Measurements from ENCODE around the gene HSPA1A.

Gene HSPA1A

DNA sequence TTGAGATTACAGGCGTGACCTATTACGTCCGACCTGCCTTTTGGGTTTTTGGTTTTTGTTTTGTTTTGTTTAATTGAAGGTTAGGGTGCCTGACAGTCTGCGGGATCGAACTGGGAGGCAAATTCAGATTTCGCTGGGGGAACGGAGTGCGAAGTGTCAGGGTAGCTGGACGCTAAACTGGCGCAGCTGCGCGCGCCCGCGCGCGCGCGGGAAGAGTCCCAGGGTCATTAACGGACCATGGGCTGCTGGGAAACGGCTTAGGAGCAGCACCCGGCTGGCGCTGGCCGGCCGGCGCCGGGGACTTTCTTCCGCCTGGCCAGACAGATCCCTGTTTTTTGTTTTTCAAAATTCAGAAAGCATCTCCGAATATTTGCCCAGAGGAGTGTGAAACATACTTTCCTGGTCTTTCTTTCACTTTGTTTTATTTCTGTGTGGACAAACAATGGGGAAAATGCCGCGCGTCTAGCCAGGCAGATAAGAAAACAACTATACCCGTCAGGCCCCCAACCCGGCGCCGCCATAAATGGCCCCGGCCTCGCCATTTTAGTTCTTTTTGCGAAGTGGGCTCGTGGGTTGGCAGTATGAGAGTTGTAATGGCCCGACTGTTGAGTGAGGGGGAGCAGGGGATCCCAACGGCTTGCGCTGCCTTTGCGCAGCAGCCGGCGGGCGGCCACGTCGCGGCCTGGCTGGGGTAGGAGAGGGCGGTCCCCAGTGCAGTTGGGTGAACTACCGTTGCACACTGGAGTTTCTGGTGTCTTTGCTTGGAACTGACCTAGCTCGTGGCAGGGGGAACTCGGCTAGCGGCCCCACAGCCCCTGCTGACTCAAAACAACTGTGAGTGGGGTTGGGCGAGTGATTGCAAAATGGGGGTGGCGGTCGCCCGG lies 19.3 kb downstream of the HSPA1A start (continued):
- TF ChIP-seq, protein P1, sequence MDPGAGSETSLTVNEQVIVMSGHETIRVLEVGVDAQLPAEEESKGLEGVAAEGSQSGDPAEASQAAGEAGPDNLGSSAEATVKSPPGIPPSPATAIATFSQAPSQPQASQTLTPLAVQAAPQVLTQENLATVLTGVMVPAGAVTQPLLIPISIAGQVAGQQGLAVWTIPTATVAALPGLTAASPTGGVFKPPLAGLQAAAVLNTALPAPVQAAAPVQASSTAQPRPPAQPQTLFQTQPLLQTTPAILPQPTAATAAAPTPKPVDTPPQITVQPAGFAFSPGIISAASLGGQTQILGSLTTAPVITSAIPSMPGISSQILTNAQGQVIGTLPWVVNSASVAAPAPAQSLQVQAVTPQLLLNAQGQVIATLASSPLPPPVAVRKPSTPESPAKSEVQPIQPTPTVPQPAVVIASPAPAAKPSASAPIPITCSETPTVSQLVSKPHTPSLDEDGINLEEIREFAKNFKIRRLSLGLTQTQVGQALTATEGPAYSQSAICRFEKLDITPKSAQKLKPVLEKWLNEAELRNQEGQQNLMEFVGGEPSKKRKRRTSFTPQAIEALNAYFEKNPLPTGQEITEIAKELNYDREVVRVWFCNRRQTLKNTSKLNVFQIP (CRISPR knock-in tag; IDR thresholded peaks at IDR 0.05; ENCODE audit: borderline replicate concordance, low read depth), result no peak
- TF ChIP-seq, protein P2, sequence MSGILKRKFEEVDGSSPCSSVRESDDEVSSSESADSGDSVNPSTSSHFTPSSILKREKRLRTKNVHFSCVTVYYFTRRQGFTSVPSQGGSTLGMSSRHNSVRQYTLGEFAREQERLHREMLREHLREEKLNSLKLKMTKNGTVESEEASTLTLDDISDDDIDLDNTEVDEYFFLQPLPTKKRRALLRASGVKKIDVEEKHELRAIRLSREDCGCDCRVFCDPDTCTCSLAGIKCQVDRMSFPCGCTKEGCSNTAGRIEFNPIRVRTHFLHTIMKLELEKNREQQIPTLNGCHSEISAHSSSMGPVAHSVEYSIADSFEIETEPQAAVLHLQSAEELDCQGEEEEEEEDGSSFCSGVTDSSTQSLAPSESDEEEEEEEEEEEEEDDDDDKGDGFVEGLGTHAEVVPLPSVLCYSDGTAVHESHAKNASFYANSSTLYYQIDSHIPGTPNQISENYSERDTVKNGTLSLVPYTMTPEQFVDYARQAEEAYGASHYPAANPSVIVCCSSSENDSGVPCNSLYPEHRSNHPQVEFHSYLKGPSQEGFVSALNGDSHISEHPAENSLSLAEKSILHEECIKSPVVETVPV (CRISPR knock-in tag; IDR thresholded peaks at IDR 0.05), result no peak
- TF ChIP-seq TOX (CRISPR knock-in tag; IDR thresholded peaks at IDR 0.05; ENCODE audit: borderline replicate concordance), result no peak
- no peak for TF ChIP-seq ZC3H10 (CRISPR knock-in tag; IDR thresholded peaks at IDR 0.05)
- TF ChIP-seq, protein P3, sequence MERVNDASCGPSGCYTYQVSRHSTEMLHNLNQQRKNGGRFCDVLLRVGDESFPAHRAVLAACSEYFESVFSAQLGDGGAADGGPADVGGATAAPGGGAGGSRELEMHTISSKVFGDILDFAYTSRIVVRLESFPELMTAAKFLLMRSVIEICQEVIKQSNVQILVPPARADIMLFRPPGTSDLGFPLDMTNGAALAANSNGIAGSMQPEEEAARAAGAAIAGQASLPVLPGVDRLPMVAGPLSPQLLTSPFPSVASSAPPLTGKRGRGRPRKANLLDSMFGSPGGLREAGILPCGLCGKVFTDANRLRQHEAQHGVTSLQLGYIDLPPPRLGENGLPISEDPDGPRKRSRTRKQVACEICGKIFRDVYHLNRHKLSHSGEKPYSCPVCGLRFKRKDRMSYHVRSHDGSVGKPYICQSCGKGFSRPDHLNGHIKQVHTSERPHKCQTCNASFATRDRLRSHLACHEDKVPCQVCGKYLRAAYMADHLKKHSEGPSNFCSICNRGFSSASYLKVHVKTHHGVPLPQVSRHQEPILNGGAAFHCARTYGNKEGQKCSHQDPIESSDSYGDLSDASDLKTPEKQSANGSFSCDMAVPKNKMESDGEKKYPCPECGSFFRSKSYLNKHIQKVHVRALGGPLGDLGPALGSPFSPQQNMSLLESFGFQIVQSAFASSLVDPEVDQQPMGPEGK (CRISPR knock-in tag; IDR thresholded peaks at IDR 0.05; ENCODE audit: borderline replicate concordance), result peak; percentile 64; the same call in 1 of the 2 replicates
- TF ChIP-seq ESRRG (CRISPR knock-in tag; IDR thresholded peaks at IDR 0.05), result 0 out of 2 replicates have a peak, but pooled peaks have one; percentile 61
- TF ChIP-seq ARNTL (CRISPR knock-in tag; IDR thresholded peaks at IDR 0.05; ENCODE audit: borderline replicate concordance, low read depth), result no peak
- peak; percentile 36; the same call in 1 of the 2 replicates for TF ChIP-seq GLIS3 (CRISPR knock-in tag; IDR thresholded peaks at IDR 0.05)
- TF ChIP-seq, protein P4, sequence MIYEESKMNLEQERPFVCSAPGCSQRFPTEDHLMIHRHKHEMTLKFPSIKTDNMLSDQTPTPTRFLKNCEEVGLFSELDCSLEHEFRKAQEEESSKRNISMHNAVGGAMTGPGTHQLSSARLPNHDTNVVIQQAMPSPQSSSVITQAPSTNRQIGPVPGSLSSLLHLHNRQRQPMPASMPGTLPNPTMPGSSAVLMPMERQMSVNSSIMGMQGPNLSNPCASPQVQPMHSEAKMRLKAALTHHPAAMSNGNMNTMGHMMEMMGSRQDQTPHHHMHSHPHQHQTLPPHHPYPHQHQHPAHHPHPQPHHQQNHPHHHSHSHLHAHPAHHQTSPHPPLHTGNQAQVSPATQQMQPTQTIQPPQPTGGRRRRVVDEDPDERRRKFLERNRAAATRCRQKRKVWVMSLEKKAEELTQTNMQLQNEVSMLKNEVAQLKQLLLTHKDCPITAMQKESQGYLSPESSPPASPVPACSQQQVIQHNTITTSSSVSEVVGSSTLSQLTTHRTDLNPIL (CRISPR knock-in tag; IDR thresholded peaks at IDR 0.05; ENCODE audit: low read depth), result no peak; the same call in 1 of the 2 replicates
- no peak for TF ChIP-seq ZNF8 (CRISPR knock-in tag; IDR thresholded peaks at IDR 0.05)
- no peak for TF ChIP-seq OSR1 (CRISPR knock-in tag; IDR thresholded peaks at IDR 0.05)

DNA sequence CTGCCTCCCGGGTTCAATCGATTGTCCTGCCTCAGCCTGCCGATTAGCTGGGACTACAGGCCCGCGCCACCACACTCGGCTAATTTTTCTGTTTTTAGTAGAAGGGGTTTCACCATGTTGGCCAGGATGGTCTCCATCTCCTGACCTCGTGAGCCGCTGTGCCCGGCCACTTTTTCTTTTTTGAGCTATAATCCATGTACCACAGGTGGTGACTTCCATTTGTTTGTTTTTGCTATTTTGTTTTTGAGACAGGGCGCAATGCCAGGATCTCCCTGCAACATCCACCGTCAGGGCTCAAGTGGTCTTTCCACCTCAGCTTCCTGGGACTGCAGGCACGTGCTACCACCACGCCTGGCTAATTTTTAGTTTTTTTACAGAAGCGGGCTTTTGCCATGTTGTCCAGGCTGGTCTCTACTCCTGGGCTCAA lies 20.7 kb downstream of the HSPA1A start:
- ATAC-seq, result no peak
- TF ChIP-seq CSDC2 (CRISPR knock-in tag; IDR thresholded peaks at IDR 0.05), result no peak
- TF ChIP-seq, protein P5, sequence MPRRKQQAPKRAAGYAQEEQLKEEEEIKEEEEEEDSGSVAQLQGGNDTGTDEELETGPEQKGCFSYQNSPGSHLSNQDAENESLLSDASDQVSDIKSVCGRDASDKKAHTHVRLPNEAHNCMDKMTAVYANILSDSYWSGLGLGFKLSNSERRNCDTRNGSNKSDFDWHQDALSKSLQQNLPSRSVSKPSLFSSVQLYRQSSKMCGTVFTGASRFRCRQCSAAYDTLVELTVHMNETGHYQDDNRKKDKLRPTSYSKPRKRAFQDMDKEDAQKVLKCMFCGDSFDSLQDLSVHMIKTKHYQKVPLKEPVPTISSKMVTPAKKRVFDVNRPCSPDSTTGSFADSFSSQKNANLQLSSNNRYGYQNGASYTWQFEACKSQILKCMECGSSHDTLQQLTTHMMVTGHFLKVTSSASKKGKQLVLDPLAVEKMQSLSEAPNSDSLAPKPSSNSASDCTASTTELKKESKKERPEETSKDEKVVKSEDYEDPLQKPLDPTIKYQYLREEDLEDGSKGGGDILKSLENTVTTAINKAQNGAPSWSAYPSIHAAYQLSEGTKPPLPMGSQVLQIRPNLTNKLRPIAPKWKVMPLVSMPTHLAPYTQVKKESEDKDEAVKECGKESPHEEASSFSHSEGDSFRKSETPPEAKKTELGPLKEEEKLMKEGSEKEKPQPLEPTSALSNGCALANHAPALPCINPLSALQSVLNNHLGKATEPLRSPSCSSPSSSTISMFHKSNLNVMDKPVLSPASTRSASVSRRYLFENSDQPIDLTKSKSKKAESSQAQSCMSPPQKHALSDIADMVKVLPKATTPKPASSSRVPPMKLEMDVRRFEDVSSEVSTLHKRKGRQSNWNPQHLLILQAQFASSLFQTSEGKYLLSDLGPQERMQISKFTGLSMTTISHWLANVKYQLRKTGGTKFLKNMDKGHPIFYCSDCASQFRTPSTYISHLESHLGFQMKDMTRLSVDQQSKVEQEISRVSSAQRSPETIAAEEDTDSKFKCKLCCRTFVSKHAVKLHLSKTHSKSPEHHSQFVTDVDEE (CRISPR knock-in tag; IDR thresholded peaks at IDR 0.05), result no peak
- no peak for TF ChIP-seq ZNF70 (CRISPR knock-in tag; IDR thresholded peaks at IDR 0.05)
- no peak for TF ChIP-seq ZNF8 (CRISPR knock-in tag; IDR thresholded peaks at IDR 0.05)
- TF ChIP-seq GLIS3 (CRISPR knock-in tag; IDR thresholded peaks at IDR 0.05), result no peak
- no peak for TF ChIP-seq ESRRG (CRISPR knock-in tag; IDR thresholded peaks at IDR 0.05)
- TF ChIP-seq, protein P4 (CRISPR knock-in tag; IDR thresholded peaks at IDR 0.05; ENCODE audit: low read depth), result no peak
- no peak for TF ChIP-seq SNAI2 (CRISPR knock-in tag; IDR thresholded peaks at IDR 0.05)
- TF ChIP-seq ZC3H10 (CRISPR knock-in tag; IDR thresholded peaks at IDR 0.05), result no peak
- no peak for TF ChIP-seq RARB (CRISPR knock-in tag; IDR thresholded peaks at IDR 0.05)
- TF ChIP-seq, protein P2 (CRISPR knock-in tag; IDR thresholded peaks at IDR 0.05), result no peak
- TF ChIP-seq, protein P1 (CRISPR knock-in tag; IDR thresholded peaks at IDR 0.05; ENCODE audit: borderline replicate concordance, low read depth), result no peak
- TF ChIP-seq ZFP3 (CRISPR knock-in tag; IDR thresholded peaks at IDR 0.05), result no peak
- TF ChIP-seq ZNF565 (CRISPR knock-in tag; conservative IDR thresholded peaks at IDR 0.05; ENCODE audit: low read depth), result no peak
- no peak for TF ChIP-seq PPARA (CRISPR knock-in tag; IDR thresholded peaks at IDR 0.05; ENCODE audit: borderline replicate concordance)
- TF ChIP-seq TCF4 (CRISPR knock-in tag; IDR thresholded peaks at IDR 0.05; ENCODE audit: borderline replicate concordance), result no peak
- TF ChIP-seq, protein P3 (CRISPR knock-in tag; IDR thresholded peaks at IDR 0.05; ENCODE audit: borderline replicate concordance), result no peak
- no peak for TF ChIP-seq ARNTL (CRISPR knock-in tag; IDR thresholded peaks at IDR 0.05; ENCODE audit: borderline replicate concordance, low read depth)
- no peak for TF ChIP-seq BACH2 (CRISPR knock-in tag; IDR thresholded peaks at IDR 0.05; ENCODE audit: borderline replicate concordance)
